Activated naive CD4-positive, alpha-beta T cell treated with anti-CD3 and anti-CD28 coated beads for 36 hours (primary cell): ENCODE measurements around the gene DCP1B. TPM values are rescaled to one million over a fixed set of nuclear protein-coding genes. Genes with fewer than 3 reads are reported as not detected.
A peak's percentile ranks its signal among the peaks of the same experiment; 100 is the strongest.

Experiments
- CTCF ChIA-PET: fragments of 350-600 bp; sonication (Branson Sonifier 250); formaldehyde crosslinking; loops from one replicate; lab custom pipeline; 2021; ENCODE audit warnings: antibody characterized with exemption; lab: Charles Lee
- DNase-seq: peaks from one replicate; pipeline ENCODE4 v3.0.0-alpha.2; 2020
- H3K27ac Mint-ChIP-seq: one replicate; pipeline ENCODE4 v1.8.0; 2021; ENCODE audit warnings: mild to moderate bottlenecking, mixed read lengths
- H3K27me3 Mint-ChIP-seq: one replicate; pipeline ENCODE4 v1.8.0; 2021; ENCODE audit warnings: low read depth, mixed read lengths
- H3K36me3 Mint-ChIP-seq: one replicate; pipeline ENCODE4 v1.8.0; 2021; ENCODE audit warnings: low read depth, mixed read lengths
- H3K4me1 Mint-ChIP-seq: one replicate; pipeline ENCODE4 v1.8.0; 2021; ENCODE audit warnings: low read depth, mixed read lengths
- H3K4me3 Mint-ChIP-seq: one replicate; pipeline ENCODE4 v1.8.0; 2021; ENCODE audit warnings: mild to moderate bottlenecking, moderate library complexity, mixed read lengths
- H3K9me3 Mint-ChIP-seq: one replicate; pipeline ENCODE4 v1.8.0; 2021; ENCODE audit warnings: mixed read lengths
- intact Hi-C: fragments of 100-400 bp; cut with micrococcal nuclease; formaldehyde crosslinking; loops from one replicate; pipeline ENCODE4 v1.15.1; 2023
- total RNA-seq, 2 experiments: library from RNA; stranded (reverse); gene quantifications; one replicate each; pipeline ENCODE4 v1.2.3, GENCODE V29; 2021

The DCP1B gene
- total RNA-seq, 2 experiments from 2014 or later, result 13.1 to 13.5 TPM

- Mint-ChIP-seq H3K4me3 (no peak overlapping the region), H3K9me3 (no peaks in the 10 kb centered on the region), H3K36me3 (no peaks in the 10 kb centered on the region), H3K4me1 (peaks cover 20% of the 10 kb centered on the region), H3K27ac (no peak overlapping the region), H3K27me3 (peaks cover 4% of the 10 kb centered on the region)
- DNase-seq, result no peak
- intact Hi-C loops, result no loop called here
- CTCF ChIA-PET, result interaction anchor here (1.3 kb wide), 1 partner anchor 20 kb away, joined by 8 read pairs; no protein-coding TSS in a partner anchor
Observed at GRCh38 chr12:1919763-1920162, 84.5 kb downstream of the DCP1B start.

GRCh38 chr12:1919284-1919683 is 85.0 kb downstream of the DCP1B start:
- Mint-ChIP-seq H3K4me3 (no peak overlapping the region), H3K9me3 (no peaks in the 10 kb centered on the region), H3K27me3 (peaks cover 4% of the 10 kb centered on the region), H3K36me3 (no peaks in the 10 kb centered on the region), H3K4me1 (peaks cover 15% of the 10 kb centered on the region), H3K27ac (no peak overlapping the region)
- no peak for DNase-seq
- CTCF ChIA-PET, result interaction anchor here (2.6 kb wide), 1 partner anchor 20 kb away, joined by 8 read pairs; no protein-coding TSS in a partner anchor
- intact Hi-C loops, result no loop called here

GRCh38 chr12:1918884-1919236 is 85.4 kb downstream of the DCP1B start:
- H3K4me1 Mint-ChIP-seq, result peaks cover 15% of the 10 kb centered on the region
- no peak for DNase-seq
- CTCF ChIA-PET, result interaction anchor here (2.6 kb wide), 1 partner anchor 21 kb away, joined by 8 read pairs; no protein-coding TSS in a partner anchor
- no peaks in the 10 kb centered on the region for H3K36me3 Mint-ChIP-seq
- no peak overlapping the region for H3K27ac Mint-ChIP-seq
- no peaks in the 10 kb centered on the region for H3K9me3 Mint-ChIP-seq
- intact Hi-C loops, result no loop called here
- H3K4me3 Mint-ChIP-seq, result no peak overlapping the region
- H3K27me3 Mint-ChIP-seq, result peaks cover 4% of the 10 kb centered on the region

GRCh38 chr12:1918081-1918883 is 86.0 kb downstream of the DCP1B start, which contains the start of gene CACNA2D4:
Gene CACNA2D4 (minus strand): TSS chr12:1918652. CDS start chr12:1918473, 179 bp downstream.
- intact Hi-C loops, result no loop called here
- Mint-ChIP-seq H3K9me3 (no peaks in the 10 kb centered on the region), H3K27me3 (peaks cover 4% of the 10 kb centered on the region)

GRCh38 chr12:1917172-1918070 is 86.8 kb downstream of the DCP1B start:
- peaks cover 15% of the 10 kb centered on the region for H3K4me1 Mint-ChIP-seq
- no peak for DNase-seq
- H3K27ac Mint-ChIP-seq, result no peak overlapping the region
- CTCF ChIA-PET, result interaction anchor here (0.5 to 2.6 kb wide), 3 partner anchors 10 to 22 kb away, joined by 3 to 8 read pairs (median 7); no protein-coding TSS in a partner anchor
- intact Hi-C loops, result no loop called here
- H3K36me3 Mint-ChIP-seq, result no peaks in the 10 kb centered on the region
- H3K9me3 Mint-ChIP-seq, result no peaks in the 10 kb centered on the region
- H3K27me3 Mint-ChIP-seq, result peaks cover 4% of the 10 kb centered on the region
- H3K4me3 Mint-ChIP-seq, result no peak overlapping the region

More at GRCh38 chr12:1918081-1918883, 86.0 kb downstream of the DCP1B start, which contains the start of gene CACNA2D4:
- no peak for DNase-seq
- H3K36me3 Mint-ChIP-seq, result no peaks in the 10 kb centered on the region
- H3K4me3 Mint-ChIP-seq, result no peak within 1 kb of the TSS
- H3K27ac Mint-ChIP-seq, result no peak within 1 kb of the TSS
- peaks cover 15% of the 10 kb centered on the region for H3K4me1 Mint-ChIP-seq
- CTCF ChIA-PET, result interaction anchor here (0.6 to 2.6 kb wide), 2 partner anchors 12 to 21 kb away, joined by 3 to 8 read pairs; no protein-coding TSS in a partner anchor

GRCh38 chr12:1916371-1917171 is 87.7 kb downstream of the DCP1B start:
- Mint-ChIP-seq H3K36me3 (no peaks in the 10 kb centered on the region), H3K4me3 (no peak overlapping the region), H3K4me1 (peaks cover 15% of the 10 kb centered on the region), H3K27me3 (peaks cover 4% of the 10 kb centered on the region), H3K27ac (no peak overlapping the region), H3K9me3 (no peaks in the 10 kb centered on the region)
- intact Hi-C loops, result no loop called here
- no peak for DNase-seq
- CTCF ChIA-PET, result interaction anchor here (1.2 to 2.6 kb wide), 4 partner anchors 23 to 282 kb away, joined by 3 to 11 read pairs (median 7); no protein-coding TSS in a partner anchor

- H3K27ac Mint-ChIP-seq, result peak overlapping the region; percentile 5
- intact Hi-C loops, result no loop called here
- H3K9me3 Mint-ChIP-seq, result no peaks in the 10 kb centered on the region
- H3K36me3 Mint-ChIP-seq, result no peaks in the 10 kb centered on the region
- peaks cover 2% of the 10 kb centered on the region for H3K27me3 Mint-ChIP-seq
- no peak overlapping the region for H3K4me3 Mint-ChIP-seq
- H3K4me1 Mint-ChIP-seq, result peaks cover 15% of the 10 kb centered on the region
- peak; percentile 56 for DNase-seq
- CTCF ChIA-PET, result interaction anchor here (1.2 to 1.5 kb wide), 4 partner anchors 24 to 280 kb away, joined by 3 to 11 read pairs (median 4); no protein-coding TSS in a partner anchor
Observed at GRCh38 chr12:1915082-1915968, 88.9 kb downstream of the DCP1B start.

GRCh38 chr12:1914114-1914911 is 89.9 kb downstream of the DCP1B start:
- Mint-ChIP-seq H3K9me3 (no peaks in the 10 kb centered on the region), H3K4me3 (no peak overlapping the region), H3K4me1 (peaks cover 15% of the 10 kb centered on the region), H3K27ac (no peak overlapping the region), H3K36me3 (peaks cover 1% of the 10 kb centered on the region), H3K27me3 (peaks cover 2% of the 10 kb centered on the region)
- CTCF ChIA-PET, result interaction anchor here (0.6 to 1.6 kb wide), 3 partner anchors 26 to 771 kb away, joined by 3 to 6 read pairs (median 5); no protein-coding TSS in a partner anchor
- intact Hi-C loops, result no loop called here
- no peak for DNase-seq

GRCh38 chr12:1913377-1914113 is 90.7 kb downstream of the DCP1B start:
- no peak overlapping the region for H3K27ac Mint-ChIP-seq
- H3K36me3 Mint-ChIP-seq, result peaks cover 1% of the 10 kb centered on the region
- H3K4me1 Mint-ChIP-seq, result peaks cover 18% of the 10 kb centered on the region
- H3K4me3 Mint-ChIP-seq, result no peak overlapping the region
- intact Hi-C loops, result no loop called here
- no peak for DNase-seq
- H3K9me3 Mint-ChIP-seq, result no peaks in the 10 kb centered on the region
- CTCF ChIA-PET, result interaction anchor here (0.5 to 1.6 kb wide), 3 partner anchors 26 to 770 kb away, joined by 4 to 6 read pairs (median 5); no protein-coding TSS in a partner anchor
- peaks cover 2% of the 10 kb centered on the region for H3K27me3 Mint-ChIP-seq
